Measurements from ENCODE around the gene LUM. TPM values are rescaled to one million over a fixed set of nuclear protein-coding genes. Genes with fewer than 3 reads are reported as not detected.

The LUM gene
- total RNA-seq, 4 donors from 2014 or later = 36.6 to 83.5 (median 63.7) TPM

- Histone ChIP-seq H3K9me3 (no peaks in the 10 kb centered on the region), H3K4me1 (peaks cover 0 to 46% (median 22%) of the 10 kb centered on the region in 4 donors), H3K36me3 (peaks cover 0 to 1% (median 0%) of the 10 kb centered on the region in 4 donors), H3K4me3 (no peak overlapping the region), H3K27ac (replicated peaks in 1 of 4) (peak overlapping the region in 2 of 4 donors; percentile 8 to 62), H3K27me3 (no peaks in the 10 kb centered on the region)
- DNase-seq (ENCODE audit: extremely low spot score) = no peak
- 58% methylated on average over 3 of the region's 3 CpGs for WGBS
- no peak for TF ChIP-seq EP300 (IDR thresholded peaks at IDR 0.05)
- TF ChIP-seq POLR2AphosphoS5 (IDR thresholded peaks at IDR 0.05) = no peak
- no peak for TF ChIP-seq CTCF (IDR thresholded peaks at IDR 0.05)
- TF ChIP-seq POLR2A (IDR thresholded peaks at IDR 0.05; ENCODE audit: low read depth) = no peak
- intact Hi-C loops (cut with DNase I) = no loop called here
These were observed 31.9 kb upstream of the LUM start for GRCh38 chr12:91143206-91143605.

GRCh38 chr12:91142221-91142631 is 30.9 kb upstream of the LUM start:
- Histone ChIP-seq H3K4me3 (no peak overlapping the region), H3K9me3 (no peaks in the 10 kb centered on the region), H3K36me3 (no peaks in the 10 kb centered on the region), H3K27me3 (no peaks in the 10 kb centered on the region), H3K27ac (replicated peaks in 1 of 4) (peak overlapping the region in 1 of 4 donors; percentile 62), H3K4me1 (peaks cover 0 to 50% (median 28%) of the 10 kb centered on the region in 4 donors)
- WGBS = 36% methylated on average over 3 of the region's 3 CpGs
- no peak for TF ChIP-seq POLR2A (IDR thresholded peaks at IDR 0.05; ENCODE audit: low read depth)
- peak; percentile 24 to 35 for TF ChIP-seq POLR2AphosphoS5 (IDR thresholded peaks at IDR 0.05)
- intact Hi-C loops (cut with DNase I) = no loop called here
- DNase-seq (ENCODE audit: extremely low spot score) = no peak

- DNase-seq (ENCODE audit: extremely low spot score) = no peak
- Histone ChIP-seq H3K4me3 (no peak overlapping the region), H3K27me3 (no peaks in the 10 kb centered on the region), H3K36me3 (no peaks in the 10 kb centered on the region), H3K9me3 (no peaks in the 10 kb centered on the region), H3K4me1 (peaks cover 0 to 50% (median 28%) of the 10 kb centered on the region in 4 donors), H3K27ac (replicated peaks in 1 of 4) (peak overlapping the region; percentile 24 to 48 (median 45))
- TF ChIP-seq EP300 (IDR thresholded peaks at IDR 0.05) = no peak
- no peak for TF ChIP-seq POLR2AphosphoS5 (IDR thresholded peaks at IDR 0.05)
- TF ChIP-seq POLR2A (IDR thresholded peaks at IDR 0.05; ENCODE audit: low read depth) = no peak
- TF ChIP-seq CTCF (IDR thresholded peaks at IDR 0.05) = no peak
- WGBS = 81% methylated on average over 1 of the region's 1 CpG
- intact Hi-C loops (cut with DNase I) = no loop called here
These were observed 29.0 kb upstream of the LUM start for GRCh38 chr12:91140026-91140931.

GRCh38 chr12:91139286-91139685 is 28.0 kb upstream of the LUM start:
- no peaks in the 10 kb centered on the region for H3K9me3 ChIP-seq
- no peak overlapping the region for H3K4me3 ChIP-seq
- TF ChIP-seq CTCF (IDR thresholded peaks at IDR 0.05) (no peak), EP300 (IDR thresholded peaks at IDR 0.05) (no peak), POLR2A (IDR thresholded peaks at IDR 0.05; ENCODE audit: low read depth) (no peak), POLR2AphosphoS5 (IDR thresholded peaks at IDR 0.05) (no peak)
- H3K4me1 ChIP-seq = peaks cover 0 to 50% (median 28%) of the 10 kb centered on the region in 4 donors
- no peaks in the 10 kb centered on the region for H3K27me3 ChIP-seq
- no peak for DNase-seq (ENCODE audit: extremely low spot score)
- intact Hi-C loops (cut with DNase I) = no loop called here
- H3K36me3 ChIP-seq = no peaks in the 10 kb centered on the region
- WGBS = 43% methylated on average over 2 of the region's 2 CpGs
- peak overlapping the region; percentile 18 to 48 (median 29) for H3K27ac ChIP-seq (replicated peaks in 1 of 4)

- Histone ChIP-seq H3K4me1 (peaks cover 0 to 50% (median 28%) of the 10 kb centered on the region in 4 donors), H3K36me3 (no peaks in the 10 kb centered on the region), H3K27me3 (no peaks in the 10 kb centered on the region), H3K4me3 (no peak overlapping the region), H3K9me3 (no peaks in the 10 kb centered on the region), H3K27ac (replicated peaks in 1 of 4) (peak overlapping the region; percentile 15 to 37 (median 20))
- no peak for TF ChIP-seq POLR2AphosphoS5 (IDR thresholded peaks at IDR 0.05)
- no peak for TF ChIP-seq CTCF (IDR thresholded peaks at IDR 0.05)
- TF ChIP-seq EP300 (IDR thresholded peaks at IDR 0.05) = no peak
- no peak for TF ChIP-seq POLR2A (IDR thresholded peaks at IDR 0.05; ENCODE audit: low read depth)
- DNase-seq (ENCODE audit: extremely low spot score) = no peak
- 38% methylated on average over 1 of the region's 1 CpG for WGBS
- intact Hi-C loops (cut with DNase I) = no loop called here
These were observed 27.1 kb upstream of the LUM start for GRCh38 chr12:91138337-91138920.
